HEK293 (cell line): ENCODE data around the gene MAN2A2.

ENCODE experiments used
- CTCF ChIA-PET: fragments of 350-600 bp; formaldehyde crosslinking; extraction: SDS; loops from one replicate; lab custom pipeline; 2021; ENCODE audit warnings: antibody characterized with exemption; lab: Yijun Ruan, JAX
- POLR2A ChIA-PET: fragments of 300-600 bp; formaldehyde crosslinking; extraction: SDS; loops from one replicate; lab custom pipeline; 2020; ENCODE audit warnings: antibody characterized with exemption, inconsistent platforms; lab: Yijun Ruan, JAX
- H3K27ac ChIP-seq: fragments of 200-500 bp; sonication (Bioruptor generic); 2 replicates; pipeline ENCODE4 v1.5.1; 2014; ENCODE audit warnings: low read depth, low read length, control low read depth, inconsistent platforms; ENCODE audit errors: extremely low read depth
- H3K36me3 ChIP-seq, 2 experiments: fragments of 200-500 bp in 1 of 2; sonication (Bioruptor generic) in 1 of 2; 1 replicate in 1 of 2; 2 replicates in 1 of 2; pipeline ENCODE4 v1.5.1; 2014 to 2017; ENCODE audit warnings: inconsistent platforms in 2 of 2, low read length in 2 of 2; ENCODE audit not compliant: control insufficient read depth in 2 of 2, insufficient read depth in 1 of 2
- H3K4me1 ChIP-seq: fragments of 200-500 bp; sonication (Bioruptor generic); 2 replicates; pipeline ENCODE4 v1.5.1; 2014; ENCODE audit warnings: mild to moderate bottlenecking, low read length, inconsistent platforms; ENCODE audit not compliant: control insufficient read depth, insufficient read depth
- H3K4me3 ChIP-seq: 2 replicates; pipeline ENCODE4 v1.5.1; 2011; ENCODE audit warnings: low read depth, mild to moderate bottlenecking, control low read depth, low read length, moderate library complexity
- H3K9me3 ChIP-seq: fragments of 200-500 bp; sonication (Bioruptor generic); 2 replicates; pipeline ENCODE4 v1.5.1; 2014; ENCODE audit warnings: low read depth, low read length, inconsistent platforms; ENCODE audit not compliant: control insufficient read depth, insufficient read depth
- BCL11A ChIP-seq: fragments of 450-650 bp; formaldehyde crosslinking; IDR thresholded peaks from 2 replicates; pipeline ENCODE4 v1.5.1; 2016; ENCODE audit warnings: low read depth, missing biosample characterization, missing genetic modification characterization
- BCL11B ChIP-seq: fragments of 450-650 bp; formaldehyde crosslinking; IDR thresholded peaks from 2 replicates; pipeline ENCODE4 v1.5.1; 2016; ENCODE audit warnings: low read depth, missing biosample characterization, missing genetic modification characterization
- GLI4 ChIP-seq: fragments of 450-650 bp; formaldehyde crosslinking; IDR thresholded peaks from 2 replicates; pipeline ENCODE4 v1.5.1; 2016; ENCODE audit warnings: missing biosample characterization, missing genetic modification characterization
- MEIS1 ChIP-seq: sonication (generic); formaldehyde crosslinking; IDR thresholded peaks from 2 replicates; pipeline ENCODE4 v1.8.1; 2022; ENCODE audit warnings: missing genetic modification reagents, mild to moderate bottlenecking, borderline replicate concordance
- MYNN ChIP-seq: fragments of 450-650 bp; formaldehyde crosslinking; IDR thresholded peaks from 2 replicates; pipeline ENCODE4 v1.5.1; 2016; ENCODE audit warnings: missing biosample characterization, missing genetic modification characterization, borderline replicate concordance
- SP3 ChIP-seq: fragments of 450-650 bp; formaldehyde crosslinking; IDR thresholded peaks from 2 replicates; pipeline ENCODE4 v1.5.1; 2016; ENCODE audit warnings: missing biosample characterization, missing genetic modification characterization
- ZFP69B ChIP-seq: fragments of 450-650 bp; formaldehyde crosslinking; IDR thresholded peaks from 2 replicates; pipeline ENCODE4 v1.5.1; 2016; ENCODE audit warnings: missing biosample characterization, missing genetic modification characterization
- ZNF214 ChIP-seq: fragments of 450-650 bp; formaldehyde crosslinking; IDR thresholded peaks from 2 replicates; pipeline ENCODE4 v1.5.1; 2017; ENCODE audit warnings: missing biosample characterization, mild to moderate bottlenecking, missing genetic modification characterization, borderline replicate concordance
- ZNF266 ChIP-seq: fragments of 450-650 bp; formaldehyde crosslinking; IDR thresholded peaks from 2 replicates; pipeline ENCODE4 v1.5.1; 2016; ENCODE audit warnings: missing biosample characterization, missing genetic modification characterization, low read depth
- ZNF366 ChIP-seq: fragments of 450-650 bp; formaldehyde crosslinking; conservative IDR thresholded peaks from 2 replicates; pipeline ENCODE4 v1.5.1; 2016; ENCODE audit warnings: missing biosample characterization, missing genetic modification characterization
- ZNF391 ChIP-seq: fragments of 450-650 bp; formaldehyde crosslinking; IDR thresholded peaks from 2 replicates; pipeline ENCODE4 v1.5.1; 2016; ENCODE audit warnings: low read depth, missing biosample characterization, missing genetic modification characterization, borderline replicate concordance
- ZNF416 ChIP-seq: fragments of 450-650 bp; formaldehyde crosslinking; IDR thresholded peaks from 2 replicates; pipeline ENCODE4 v1.5.1; 2016; ENCODE audit warnings: missing biosample characterization, missing genetic modification characterization
- ZNF423 ChIP-seq: fragments of 450-650 bp; formaldehyde crosslinking; IDR thresholded peaks from 2 replicates; pipeline ENCODE4 v1.5.1; 2016; ENCODE audit warnings: missing biosample characterization, missing genetic modification characterization
- ZNF433 ChIP-seq: fragments of 450-650 bp; formaldehyde crosslinking; IDR thresholded peaks from 2 replicates; pipeline ENCODE4 v1.5.1; 2016; ENCODE audit warnings: missing biosample characterization, missing genetic modification characterization, low read depth
- ZNF473 ChIP-seq: fragments of 450-650 bp; formaldehyde crosslinking; IDR thresholded peaks from 2 replicates; pipeline ENCODE4 v1.5.1; 2017; ENCODE audit warnings: missing biosample characterization, missing genetic modification characterization
- ZNF555 ChIP-seq: fragments of 450-650 bp; formaldehyde crosslinking; conservative IDR thresholded peaks from 2 replicates; pipeline ENCODE4 v1.5.1; 2017; ENCODE audit warnings: missing biosample characterization, mild to moderate bottlenecking, missing genetic modification characterization, inconsistent platforms
- ZNF600 ChIP-seq: fragments of 450-650 bp; formaldehyde crosslinking; IDR thresholded peaks from 2 replicates; pipeline ENCODE4 v1.5.1; 2016; ENCODE audit warnings: missing biosample characterization, missing genetic modification characterization
- ZNF660 ChIP-seq: fragments of 450-650 bp; IDR thresholded peaks from 2 replicates; pipeline ENCODE4 v1.5.1; 2018; ENCODE audit warnings: missing biosample characterization, mild to moderate bottlenecking, missing genetic modification characterization
- ZNF76 ChIP-seq: fragments of 450-650 bp; formaldehyde crosslinking; IDR thresholded peaks from 2 replicates; pipeline ENCODE4; 2016; ENCODE audit warnings: low read depth, missing biosample characterization, missing genetic modification characterization, borderline replicate concordance
- ZNF792 ChIP-seq: fragments of 450-650 bp; formaldehyde crosslinking; IDR thresholded peaks from 2 replicates; pipeline ENCODE4 v1.5.1; 2016; ENCODE audit warnings: missing biosample characterization, missing genetic modification characterization
- ZNF843 ChIP-seq: fragments of 450-650 bp; formaldehyde crosslinking; IDR thresholded peaks from 2 replicates; pipeline ENCODE4 v1.5.1; 2016; ENCODE audit warnings: missing biosample characterization, missing genetic modification characterization
- ZSCAN16 ChIP-seq: fragments of 450-650 bp; formaldehyde crosslinking; IDR thresholded peaks from 2 replicates; pipeline ENCODE4 v1.5.1; 2016; ENCODE audit warnings: missing biosample characterization, missing genetic modification characterization
- ZSCAN23 ChIP-seq: fragments of 450-650 bp; formaldehyde crosslinking; IDR thresholded peaks from 2 replicates; pipeline ENCODE4 v1.5.1; 2016; ENCODE audit warnings: missing biosample characterization, missing genetic modification characterization
- TF ChIP-seq, protein P1 (sequence below): fragments of 450-650 bp; formaldehyde crosslinking; IDR thresholded peaks from 2 replicates; pipeline ENCODE4 v1.5.1; 2016; ENCODE audit warnings: missing biosample characterization, missing genetic modification characterization
- TF ChIP-seq, protein P2 (sequence below): fragments of 450-650 bp; formaldehyde crosslinking; IDR thresholded peaks from 2 replicates; pipeline ENCODE4 v1.5.1; 2016; ENCODE audit warnings: missing biosample characterization, missing genetic modification characterization

Gene MAN2A2

DNA sequence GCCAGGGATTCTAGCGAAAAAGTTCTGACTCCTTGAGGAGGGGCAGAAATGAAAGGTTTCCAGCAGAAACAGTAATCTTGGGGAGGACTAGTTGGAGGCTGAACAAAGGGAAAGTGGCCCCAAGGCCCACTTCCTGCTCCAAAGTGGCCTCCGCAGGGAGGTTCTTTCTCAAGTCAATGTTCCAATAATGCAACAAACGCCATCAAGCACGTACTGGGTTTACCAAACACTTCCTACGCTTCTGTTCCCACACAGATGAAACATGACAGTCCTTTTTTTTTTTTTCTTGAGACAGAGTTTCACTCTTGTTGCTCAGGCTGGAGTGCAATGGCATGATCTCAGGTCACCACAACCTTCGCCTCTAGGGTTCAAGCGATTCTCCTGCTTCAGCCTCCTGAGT, 42.0 kb downstream of the MAN2A2 start:
- Histone ChIP-seq H3K36me3 (peaks cover 66 to 92% of the 10 kb centered on the region in 2 experiments), H3K4me3 (no peak overlapping the region), H3K27ac (no peak overlapping the region), H3K9me3 (no peaks in the 10 kb centered on the region), H3K4me1 (no peaks in the 10 kb centered on the region)
- ChIA-PET POLR2A (interaction anchor here (1.4 to 2.5 kb wide), 3 partner anchors 9 to 10 kb away, joined by 7 to 10 read pairs (median 8); partner anchors contain the start of genes RCCD1 and UNC45A), CTCF (interaction anchor here (1.2 to 5.1 kb wide), 5 partner anchors 9 to 327 kb away, joined by 3 to 60 read pairs (median 8); partner anchors contain the start of genes HDDC3 and UNC45A)
- TF ChIP-seq ZSCAN16 (no peak), ZNF473 (tag by site-specific recombination) (no peak), ZNF792 (tag by site-specific recombination) (no peak), SP3 (tag by site-specific recombination) (no peak), ZNF423 (tag by site-specific recombination) (no peak), ZNF433 (tag by site-specific recombination) (no peak), ZNF555 (no peak)

DNA sequence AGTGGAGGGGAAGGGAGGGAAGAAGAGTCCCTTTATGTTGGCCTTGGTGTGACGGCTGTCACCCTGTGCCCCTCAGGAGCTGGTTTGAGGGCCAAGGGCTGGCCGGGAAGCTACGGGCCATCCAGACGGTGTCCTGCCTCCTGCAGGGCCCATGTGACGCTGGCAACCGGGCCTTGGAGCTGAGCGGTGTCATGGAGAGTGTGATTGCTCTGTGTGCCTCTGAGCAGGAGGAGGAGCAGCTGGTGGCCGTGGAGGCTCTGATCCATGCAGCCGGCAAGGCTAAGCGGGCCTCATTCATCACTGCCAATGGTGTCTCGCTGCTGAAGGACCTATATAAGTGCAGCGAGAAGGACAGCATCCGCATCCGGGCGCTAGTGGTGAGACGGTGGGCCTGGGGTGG, 43.4 kb downstream of the MAN2A2 start:
- Histone ChIP-seq H3K27ac (no peak overlapping the region), H3K4me1 (no peaks in the 10 kb centered on the region), H3K9me3 (no peaks in the 10 kb centered on the region), H3K4me3 (no peak overlapping the region), H3K36me3 (peaks cover 63 to 92% of the 10 kb centered on the region in 2 experiments)
- ChIA-PET CTCF (interaction anchor here (0.9 to 4.0 kb wide), 4 partner anchors 10 to 325 kb away, joined by 5 to 16 read pairs (median 6); partner anchors contain the start of genes HDDC3 and UNC45A), POLR2A (interaction anchor here (0.5 to 2.3 kb wide), 7 partner anchors 9 to 1318 kb away, joined by 3 to 17 read pairs (median 5); partner anchors contain the start of genes MAN2A2, PRC1, RCCD1 and UNC45A)
- TF ChIP-seq GLI4 (tag by site-specific recombination), result no peak
- TF ChIP-seq ZNF76 (tag by site-specific recombination), result no peak
- TF ChIP-seq BCL11B (tag by site-specific recombination), result no peak
- no peak for TF ChIP-seq MEIS1
- no peak for TF ChIP-seq ZNF266
- TF ChIP-seq BCL11A (tag by site-specific recombination), result no peak
- TF ChIP-seq ZFP69B (tag by site-specific recombination), result no peak
- TF ChIP-seq, protein P1, sequence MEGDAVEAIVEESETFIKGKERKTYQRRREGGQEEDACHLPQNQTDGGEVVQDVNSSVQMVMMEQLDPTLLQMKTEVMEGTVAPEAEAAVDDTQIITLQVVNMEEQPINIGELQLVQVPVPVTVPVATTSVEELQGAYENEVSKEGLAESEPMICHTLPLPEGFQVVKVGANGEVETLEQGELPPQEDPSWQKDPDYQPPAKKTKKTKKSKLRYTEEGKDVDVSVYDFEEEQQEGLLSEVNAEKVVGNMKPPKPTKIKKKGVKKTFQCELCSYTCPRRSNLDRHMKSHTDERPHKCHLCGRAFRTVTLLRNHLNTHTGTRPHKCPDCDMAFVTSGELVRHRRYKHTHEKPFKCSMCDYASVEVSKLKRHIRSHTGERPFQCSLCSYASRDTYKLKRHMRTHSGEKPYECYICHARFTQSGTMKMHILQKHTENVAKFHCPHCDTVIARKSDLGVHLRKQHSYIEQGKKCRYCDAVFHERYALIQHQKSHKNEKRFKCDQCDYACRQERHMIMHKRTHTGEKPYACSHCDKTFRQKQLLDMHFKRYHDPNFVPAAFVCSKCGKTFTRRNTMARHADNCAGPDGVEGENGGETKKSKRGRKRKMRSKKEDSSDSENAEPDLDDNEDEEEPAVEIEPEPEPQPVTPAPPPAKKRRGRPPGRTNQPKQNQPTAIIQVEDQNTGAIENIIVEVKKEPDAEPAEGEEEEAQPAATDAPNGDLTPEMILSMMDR (tag by site-specific recombination), result no peak
- no peak for TF ChIP-seq ZSCAN23
- no peak for TF ChIP-seq ZNF214 (tag by site-specific recombination)
- TF ChIP-seq ZNF391 (tag by site-specific recombination), result no peak
- no peak for TF ChIP-seq ZNF843 (tag by site-specific recombination)
- TF ChIP-seq ZNF366 (tag by site-specific recombination), result no peak
- TF ChIP-seq ZNF600 (tag by site-specific recombination), result no peak
- no peak for TF ChIP-seq ZNF416 (tag by site-specific recombination)
- no peak for TF ChIP-seq MYNN (tag by site-specific recombination)
- no peak for TF ChIP-seq ZNF423 (tag by site-specific recombination)
- TF ChIP-seq, protein P2, sequence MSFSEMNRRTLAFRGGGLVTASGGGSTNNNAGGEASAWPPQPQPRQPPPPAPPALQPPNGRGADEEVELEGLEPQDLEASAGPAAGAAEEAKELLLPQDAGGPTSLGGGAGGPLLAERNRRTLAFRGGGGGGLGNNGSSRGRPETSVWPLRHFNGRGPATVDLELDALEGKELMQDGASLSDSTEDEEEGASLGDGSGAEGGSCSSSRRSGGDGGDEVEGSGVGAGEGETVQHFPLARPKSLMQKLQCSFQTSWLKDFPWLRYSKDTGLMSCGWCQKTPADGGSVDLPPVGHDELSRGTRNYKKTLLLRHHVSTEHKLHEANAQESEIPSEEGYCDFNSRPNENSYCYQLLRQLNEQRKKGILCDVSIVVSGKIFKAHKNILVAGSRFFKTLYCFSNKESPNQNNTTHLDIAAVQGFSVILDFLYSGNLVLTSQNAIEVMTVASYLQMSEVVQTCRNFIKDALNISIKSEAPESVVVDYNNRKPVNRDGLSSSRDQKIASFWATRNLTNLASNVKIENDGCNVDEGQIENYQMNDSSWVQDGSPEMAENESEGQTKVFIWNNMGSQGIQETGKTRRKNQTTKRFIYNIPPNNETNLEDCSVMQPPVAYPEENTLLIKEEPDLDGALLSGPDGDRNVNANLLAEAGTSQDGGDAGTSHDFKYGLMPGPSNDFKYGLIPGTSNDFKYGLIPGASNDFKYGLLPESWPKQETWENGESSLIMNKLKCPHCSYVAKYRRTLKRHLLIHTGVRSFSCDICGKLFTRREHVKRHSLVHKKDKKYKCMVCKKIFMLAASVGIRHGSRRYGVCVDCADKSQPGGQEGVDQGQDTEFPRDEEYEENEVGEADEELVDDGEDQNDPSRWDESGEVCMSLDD (tag by site-specific recombination), result no peak
- no peak for TF ChIP-seq ZNF660 (tag by site-specific recombination)
